Liver (tissue), 3 donors: ENCODE data around the gene NADSYN1.

ENCODE experiments used
- EGR1 ChIP-seq, 2 donors: IDR thresholded peaks; 2 replicates each; pipeline ENCODE4 v1.6.1; 2016 to 2018; ENCODE audit warnings: antibody characterized with exemption in 2 of 2, low read depth in 2 of 2
- GABPA ChIP-seq, 2 donors: IDR thresholded peaks in 1 of 2; conservative IDR thresholded peaks in 1 of 2; 2 replicates each; pipeline ENCODE4 v1.6.1; 2016; ENCODE audit warnings: antibody characterized with exemption in 2 of 2, mild to moderate bottlenecking in 1 of 2, moderate library complexity in 1 of 2
- JUND ChIP-seq, 2 donors: IDR thresholded peaks; 2 replicates each; pipeline ENCODE4 v1.6.1; 2016; ENCODE audit warnings: antibody characterized with exemption in 2 of 2
- TF ChIP-seq, protein P1 (sequence below): fragments of 150-350 bp; IDR thresholded peaks from 2 replicates; pipeline ENCODE4 v1.5.1; 2017; ENCODE audit warnings: improper control_type of control experiment, low read depth, low read length; ENCODE audit not compliant: missing input control
- TF ChIP-seq, protein P2 (sequence below): IDR thresholded peaks from 2 replicates; pipeline ENCODE4 v1.6.1; 2016; ENCODE audit warnings: antibody characterized with exemption, mild to moderate bottlenecking
- TF ChIP-seq, protein P3 (sequence below): IDR thresholded peaks from 2 replicates; pipeline ENCODE4 v1.6.1; 2016; ENCODE audit warnings: antibody characterized with exemption
- donor health status: healthy.
- donor health status: healthy.

DNA sequence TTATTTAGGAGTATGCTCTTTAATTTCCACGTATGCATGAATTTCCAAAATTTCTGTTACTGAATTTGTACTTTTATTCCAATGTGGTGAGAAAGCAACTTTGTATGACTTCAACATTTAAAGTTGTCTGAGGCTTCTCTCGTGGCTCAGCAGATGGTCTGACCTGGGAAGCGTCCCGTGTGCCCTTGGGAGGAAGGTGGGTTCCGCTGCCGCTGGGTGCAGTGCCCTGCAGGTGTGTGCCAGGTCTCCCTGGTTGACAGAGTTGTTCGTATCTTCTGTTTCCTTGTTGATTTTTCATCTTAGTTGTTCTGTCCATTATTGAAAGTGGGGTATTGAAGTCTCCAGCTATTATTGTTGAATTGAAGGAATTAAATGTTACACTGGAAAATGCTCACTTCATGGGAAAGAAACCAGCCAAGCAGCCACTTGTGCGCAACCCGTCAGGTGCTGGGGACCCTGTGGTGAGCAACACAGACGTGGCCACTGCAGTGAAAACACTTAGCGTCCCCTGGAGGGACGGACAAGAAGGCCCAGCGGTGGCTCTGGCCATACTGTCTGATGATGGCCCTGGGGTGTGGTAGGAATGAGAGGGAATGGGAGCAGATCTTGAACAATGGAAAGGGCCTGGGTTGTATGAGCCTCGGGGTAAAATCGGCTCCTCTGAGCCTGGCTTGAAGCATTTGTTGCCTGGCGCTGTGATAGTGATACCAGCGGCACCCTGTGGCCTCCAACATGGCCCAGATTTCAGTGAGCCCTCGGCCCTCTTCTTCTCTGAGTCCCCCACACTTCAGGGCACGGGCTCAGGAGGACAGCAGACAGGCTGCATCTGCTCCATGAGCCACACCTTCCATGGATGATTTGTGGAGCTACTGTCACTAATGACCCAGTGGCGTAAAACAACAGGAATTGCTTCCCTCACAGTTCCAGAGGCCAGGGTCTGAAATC is 42.6 kb downstream of the NADSYN1 start:
- TF ChIP-seq, protein P1, sequence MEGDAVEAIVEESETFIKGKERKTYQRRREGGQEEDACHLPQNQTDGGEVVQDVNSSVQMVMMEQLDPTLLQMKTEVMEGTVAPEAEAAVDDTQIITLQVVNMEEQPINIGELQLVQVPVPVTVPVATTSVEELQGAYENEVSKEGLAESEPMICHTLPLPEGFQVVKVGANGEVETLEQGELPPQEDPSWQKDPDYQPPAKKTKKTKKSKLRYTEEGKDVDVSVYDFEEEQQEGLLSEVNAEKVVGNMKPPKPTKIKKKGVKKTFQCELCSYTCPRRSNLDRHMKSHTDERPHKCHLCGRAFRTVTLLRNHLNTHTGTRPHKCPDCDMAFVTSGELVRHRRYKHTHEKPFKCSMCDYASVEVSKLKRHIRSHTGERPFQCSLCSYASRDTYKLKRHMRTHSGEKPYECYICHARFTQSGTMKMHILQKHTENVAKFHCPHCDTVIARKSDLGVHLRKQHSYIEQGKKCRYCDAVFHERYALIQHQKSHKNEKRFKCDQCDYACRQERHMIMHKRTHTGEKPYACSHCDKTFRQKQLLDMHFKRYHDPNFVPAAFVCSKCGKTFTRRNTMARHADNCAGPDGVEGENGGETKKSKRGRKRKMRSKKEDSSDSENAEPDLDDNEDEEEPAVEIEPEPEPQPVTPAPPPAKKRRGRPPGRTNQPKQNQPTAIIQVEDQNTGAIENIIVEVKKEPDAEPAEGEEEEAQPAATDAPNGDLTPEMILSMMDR = no peak
- TF ChIP-seq, protein P2, sequence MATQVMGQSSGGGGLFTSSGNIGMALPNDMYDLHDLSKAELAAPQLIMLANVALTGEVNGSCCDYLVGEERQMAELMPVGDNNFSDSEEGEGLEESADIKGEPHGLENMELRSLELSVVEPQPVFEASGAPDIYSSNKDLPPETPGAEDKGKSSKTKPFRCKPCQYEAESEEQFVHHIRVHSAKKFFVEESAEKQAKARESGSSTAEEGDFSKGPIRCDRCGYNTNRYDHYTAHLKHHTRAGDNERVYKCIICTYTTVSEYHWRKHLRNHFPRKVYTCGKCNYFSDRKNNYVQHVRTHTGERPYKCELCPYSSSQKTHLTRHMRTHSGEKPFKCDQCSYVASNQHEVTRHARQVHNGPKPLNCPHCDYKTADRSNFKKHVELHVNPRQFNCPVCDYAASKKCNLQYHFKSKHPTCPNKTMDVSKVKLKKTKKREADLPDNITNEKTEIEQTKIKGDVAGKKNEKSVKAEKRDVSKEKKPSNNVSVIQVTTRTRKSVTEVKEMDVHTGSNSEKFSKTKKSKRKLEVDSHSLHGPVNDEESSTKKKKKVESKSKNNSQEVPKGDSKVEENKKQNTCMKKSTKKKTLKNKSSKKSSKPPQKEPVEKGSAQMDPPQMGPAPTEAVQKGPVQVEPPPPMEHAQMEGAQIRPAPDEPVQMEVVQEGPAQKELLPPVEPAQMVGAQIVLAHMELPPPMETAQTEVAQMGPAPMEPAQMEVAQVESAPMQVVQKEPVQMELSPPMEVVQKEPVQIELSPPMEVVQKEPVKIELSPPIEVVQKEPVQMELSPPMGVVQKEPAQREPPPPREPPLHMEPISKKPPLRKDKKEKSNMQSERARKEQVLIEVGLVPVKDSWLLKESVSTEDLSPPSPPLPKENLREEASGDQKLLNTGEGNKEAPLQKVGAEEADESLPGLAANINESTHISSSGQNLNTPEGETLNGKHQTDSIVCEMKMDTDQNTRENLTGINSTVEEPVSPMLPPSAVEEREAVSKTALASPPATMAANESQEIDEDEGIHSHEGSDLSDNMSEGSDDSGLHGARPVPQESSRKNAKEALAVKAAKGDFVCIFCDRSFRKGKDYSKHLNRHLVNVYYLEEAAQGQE = no peak
- TF ChIP-seq EGR1 (IDR thresholded peaks at IDR 0.05; ENCODE audit: low read depth in 2 of 2) (no peak), GABPA (IDR thresholded peaks at IDR 0.05 in 1 of 2, conservative IDR thresholded peaks at IDR 0.05 in 1 of 2) (no peak), JUND (IDR thresholded peaks at IDR 0.05) (no peak)
- TF ChIP-seq, protein P3, sequence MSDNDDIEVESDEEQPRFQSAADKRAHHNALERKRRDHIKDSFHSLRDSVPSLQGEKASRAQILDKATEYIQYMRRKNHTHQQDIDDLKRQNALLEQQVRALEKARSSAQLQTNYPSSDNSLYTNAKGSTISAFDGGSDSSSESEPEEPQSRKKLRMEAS = no peak
